22Rv1 (cell line): ENCODE measurements around the gene LIMS1.

Source experiments
- H3K27ac ChIP-seq: fragments of 450-650 bp; 2 replicates; pipeline ENCODE4 v1.5.1; 2017
- CTCF ChIP-seq: fragments of 450-650 bp; IDR thresholded peaks from 2 replicates; pipeline ENCODE4 v1.5.1; 2017; ENCODE audit warnings: mild to moderate bottlenecking
- ZFX ChIP-seq: fragments of 450-650 bp; IDR thresholded peaks from 2 replicates; pipeline ENCODE4 v1.6.1; 2017; ENCODE audit warnings: antibody characterized with exemption, borderline replicate concordance

LIMS1 gene

GRCh38 chr2:108605947-108606346 lies 71.7 kb downstream of the LIMS1 start:
- no peak overlapping the region for H3K27ac ChIP-seq
- TF ChIP-seq ZFX = no peak
- no peak for TF ChIP-seq CTCF

- peak; percentile 68 for TF ChIP-seq CTCF
- no peak for TF ChIP-seq ZFX
- no peak overlapping the region for H3K27ac ChIP-seq
Observed at GRCh38 chr2:108607706-108608301, 73.5 kb downstream of the LIMS1 start.

GRCh38 chr2:108611021-108611420 lies 76.8 kb downstream of the LIMS1 start:
- no peak overlapping the region for H3K27ac ChIP-seq
- no peak for TF ChIP-seq ZFX
- no peak for TF ChIP-seq CTCF

- no peak overlapping the region for H3K27ac ChIP-seq
- no peak for TF ChIP-seq CTCF
- TF ChIP-seq ZFX = no peak
Observed at GRCh38 chr2:108612153-108612513, 77.9 kb downstream of the LIMS1 start.

GRCh38 chr2:108612514-108613183 lies 78.4 kb downstream of the LIMS1 start:
- peak overlapping the region; percentile 50 for H3K27ac ChIP-seq
- no peak for TF ChIP-seq CTCF

- H3K27ac ChIP-seq = peak overlapping the region; percentile 50
Observed at GRCh38 chr2:108613261-108614042, 79.2 kb downstream of the LIMS1 start.

More at GRCh38 chr2:108613261-108614042, 79.2 kb downstream of the LIMS1 start:
- TF ChIP-seq CTCF (no peak), ZFX (no peak)
